HG03175 (cell line): ENCODE measurements around the gene FOXB1.

Experiments
- ATAC-seq: cut with Tn5 transposase; IDR thresholded peaks from one replicate; pipeline ENCODE4 v1.9.1; 2021; ENCODE audit warnings: mild to moderate bottlenecking, moderate library complexity; ENCODE audit not compliant: unreplicated experiment

The FOXB1 gene

GRCh38 chr15:60004009-60004845 is at the start of gene FOXB1:
Gene FOXB1, plus strand, starts transcription at chr15:60004311. Its CDS starts 653 bp downstream, at chr15:60004964.
- ATAC-seq = no peak

GRCh38 chr15:59958288-59958687 is 45.8 kb upstream of the FOXB1 start:
- no peak for ATAC-seq

GRCh38 chr15:59960318-59960717 is 43.8 kb upstream of the FOXB1 start:
- ATAC-seq = no peak

GRCh38 chr15:59963322-59963721 is 40.8 kb upstream of the FOXB1 start:
- no peak for ATAC-seq

- ATAC-seq = no peak
Measured at GRCh38 chr15:59963925-59964324, 40.2 kb upstream of the FOXB1 start.

- ATAC-seq = no peak
Measured at GRCh38 chr15:59965741-59966140, 38.4 kb upstream of the FOXB1 start.

- no peak for ATAC-seq
Measured at GRCh38 chr15:59966262-59966661, 37.8 kb upstream of the FOXB1 start.

- ATAC-seq = no peak
Measured at GRCh38 chr15:59968314-59968713, 35.8 kb upstream of the FOXB1 start.

- no peak for ATAC-seq
Measured at GRCh38 chr15:59972241-59972640, 31.9 kb upstream of the FOXB1 start.

- ATAC-seq = no peak
Measured at GRCh38 chr15:59976480-59977271, 27.4 kb upstream of the FOXB1 start.

- no peak for ATAC-seq
Measured at GRCh38 chr15:59991834-59992233, 12.3 kb upstream of the FOXB1 start.

GRCh38 chr15:59993041-59993750 is 10.9 kb upstream of the FOXB1 start:
- no peak for ATAC-seq

- ATAC-seq = no peak
Measured at GRCh38 chr15:59993950-59994401, 10.1 kb upstream of the FOXB1 start.

GRCh38 chr15:59994526-59994887 is 9.6 kb upstream of the FOXB1 start:
- ATAC-seq = no peak

GRCh38 chr15:59994888-59995557 is 9.1 kb upstream of the FOXB1 start:
- no peak for ATAC-seq

GRCh38 chr15:59995568-59996297 is 8.4 kb upstream of the FOXB1 start:
- ATAC-seq = no peak

- ATAC-seq = no peak
Measured at GRCh38 chr15:59996298-59997041, 7.6 kb upstream of the FOXB1 start.

GRCh38 chr15:59997070-59997701 is 6.9 kb upstream of the FOXB1 start:
- peak; percentile 69 for ATAC-seq
